Activated T-helper 1 cell treated with anti-CD3 and anti-CD28 coated beads, Interleukin-2, amount 50 U/mL, for 16 hours (primary cell): ENCODE data around the gene PPTC7.
"Not testable (repeated sequence)": the region's sequence is repeated elsewhere in the genome, so short reads cannot be mapped to it uniquely, and the experiment has no call there.

Experiments
- DNase-seq, 2 donors: peaks; one replicate each; pipeline ENCODE4 v3.0.0-alpha.2; 2020; ENCODE audit warnings: low read depth in 1 of 2, low spot score in 1 of 2

PPTC7 gene

DNA sequence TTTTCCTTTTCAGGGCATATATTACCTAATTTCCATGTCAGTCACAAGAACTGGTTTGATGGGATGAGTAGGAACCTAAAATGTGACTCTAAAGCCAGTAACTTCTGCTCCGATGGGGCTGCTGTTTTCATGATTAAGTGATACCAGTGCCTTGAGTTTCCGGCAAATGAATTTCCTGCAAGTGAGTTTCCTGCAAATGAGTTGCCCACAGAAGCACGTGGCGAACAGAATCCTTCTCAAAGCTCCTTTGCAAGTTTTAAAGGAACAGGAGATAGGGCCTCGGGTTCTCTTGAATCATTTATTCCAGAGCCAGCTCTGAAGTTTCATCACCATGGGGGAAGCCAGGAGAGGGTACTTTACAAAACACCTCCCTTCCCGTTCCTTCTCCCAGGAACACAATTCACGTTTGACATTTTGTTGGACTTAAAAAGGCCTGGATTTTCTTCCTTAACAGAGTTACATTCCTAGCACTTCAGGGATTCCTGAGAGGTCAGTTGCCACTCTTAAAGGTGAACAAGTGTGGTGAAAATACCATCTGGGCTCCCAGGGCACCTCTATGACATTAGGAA, 2.2 kb upstream of the PPTC7 start:
- no peak for DNase-seq

DNA sequence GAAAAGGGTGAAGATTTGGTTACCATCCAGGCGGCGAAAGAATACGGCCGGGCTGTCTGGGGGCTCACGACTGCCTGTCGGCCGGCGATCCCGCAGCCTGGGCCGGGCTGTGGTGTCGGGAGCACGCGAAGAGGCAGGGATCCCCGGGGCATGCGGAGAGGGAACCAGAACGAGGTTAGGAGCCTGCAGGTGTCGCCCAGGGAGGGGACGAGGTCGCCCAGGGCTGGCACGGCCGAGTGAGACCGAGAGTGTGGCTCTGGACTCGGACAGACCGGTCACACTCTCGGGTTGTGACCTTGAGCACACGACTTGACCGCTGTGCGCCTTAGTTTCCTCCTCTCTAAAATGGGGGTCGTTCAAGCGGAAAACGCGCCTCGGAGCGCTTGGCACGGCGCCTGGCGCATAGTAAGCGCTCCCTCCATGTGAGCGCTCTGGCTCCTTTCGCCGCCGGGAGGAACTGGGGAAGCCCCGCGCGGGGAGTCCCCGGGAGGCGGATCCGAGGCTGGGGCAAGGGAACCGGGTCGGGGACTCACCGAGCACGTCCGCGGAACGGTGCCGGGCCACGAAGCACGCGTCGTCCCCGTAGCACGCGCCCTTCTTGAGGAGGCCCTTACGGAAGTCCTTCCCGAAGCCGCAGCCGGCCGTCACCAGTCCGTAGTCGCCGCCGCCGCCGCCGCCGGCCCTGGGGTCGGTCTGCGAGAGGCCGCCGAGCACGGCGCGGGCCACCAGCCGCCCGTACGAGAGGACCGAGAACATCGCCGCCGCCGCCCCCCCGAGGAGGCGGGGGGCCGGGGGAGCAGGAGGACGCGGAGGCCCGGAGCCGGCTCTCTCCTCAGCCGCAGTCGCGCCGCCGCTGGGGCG, 612 bp downstream of the PPTC7 start:
- DNase-seq: peak; percentile 34 to 73

DNA sequence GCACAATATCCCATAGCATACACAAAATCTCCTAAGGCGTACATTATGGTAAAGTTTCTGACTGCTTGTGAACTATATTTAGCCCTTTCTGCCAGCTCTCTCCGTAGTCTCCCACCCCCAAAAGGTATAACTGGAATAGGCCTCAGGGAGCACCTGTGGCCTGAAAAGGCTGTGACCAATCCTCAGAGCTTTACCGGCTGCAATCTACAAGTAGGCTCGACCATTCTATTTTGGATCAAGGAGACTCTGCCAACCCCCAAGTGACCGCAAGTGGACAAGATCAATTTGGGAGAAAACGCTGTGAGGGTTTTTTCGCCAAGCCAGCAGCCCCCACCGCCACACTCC, 1.2 kb downstream of the PPTC7 start:
- no peak for DNase-seq

- DNase-seq: no peak
Observed at GRCh38 chr12:110579535-110580253, 3.4 kb downstream of the PPTC7 start.

DNA sequence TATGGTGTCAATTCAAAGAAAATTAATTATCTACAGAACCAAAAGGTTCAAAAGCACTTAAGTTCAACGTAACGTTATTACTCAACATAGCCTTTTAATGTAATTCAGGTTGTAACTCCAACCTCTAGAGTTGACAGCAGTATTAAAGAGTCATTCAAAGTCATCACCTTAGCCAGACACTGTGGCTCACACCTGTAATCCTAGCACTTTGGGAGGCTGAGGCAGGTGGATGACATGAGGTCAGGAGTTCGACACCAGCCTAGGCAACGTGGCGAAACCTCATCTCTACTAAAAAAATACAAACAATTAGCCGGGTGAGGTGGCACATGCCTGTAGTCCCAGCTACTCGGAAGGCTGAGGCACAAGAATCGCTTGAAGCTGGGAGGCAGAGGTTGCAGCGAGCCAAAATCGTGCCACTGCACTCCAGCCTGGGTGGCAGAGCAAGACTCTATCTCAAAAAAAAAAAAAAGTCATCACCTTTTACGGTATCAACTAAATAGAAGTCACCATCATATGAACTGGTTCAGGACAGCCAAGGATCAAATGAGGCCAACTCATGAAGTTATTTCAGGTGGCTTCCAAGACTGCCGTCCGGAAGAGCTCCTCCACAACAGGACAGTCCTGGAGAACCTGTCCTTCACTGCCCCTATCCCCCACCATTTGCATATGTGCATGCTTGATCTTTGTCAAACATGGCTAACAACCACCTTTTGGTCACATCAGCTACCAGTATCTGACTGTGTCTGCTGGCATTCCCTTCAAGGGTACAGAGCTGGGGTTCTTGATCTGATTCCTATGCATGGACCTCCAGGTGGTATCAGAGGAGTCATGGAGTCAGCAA, 4.2 kb downstream of the PPTC7 start:
- DNase-seq: peak in 1 of 2 donors; percentile 25

- no peak for DNase-seq
Observed at GRCh38 chr12:110577864-110578693, 5.0 kb downstream of the PPTC7 start.

GRCh38 chr12:110576504-110576903, 6.6 kb downstream of the PPTC7 start:
- DNase-seq: no peak

GRCh38 chr12:110575326-110575725, 7.8 kb downstream of the PPTC7 start:
- DNase-seq: no peak

- not testable (repeated sequence) for DNase-seq
Observed at GRCh38 chr12:110574717-110575230, 8.3 kb downstream of the PPTC7 start.

- DNase-seq: no peak
Observed at GRCh38 chr12:110574044-110574443, 9.1 kb downstream of the PPTC7 start.

GRCh38 chr12:110570798-110571197, 12.3 kb downstream of the PPTC7 start:
- not testable (repeated sequence) for DNase-seq

DNA sequence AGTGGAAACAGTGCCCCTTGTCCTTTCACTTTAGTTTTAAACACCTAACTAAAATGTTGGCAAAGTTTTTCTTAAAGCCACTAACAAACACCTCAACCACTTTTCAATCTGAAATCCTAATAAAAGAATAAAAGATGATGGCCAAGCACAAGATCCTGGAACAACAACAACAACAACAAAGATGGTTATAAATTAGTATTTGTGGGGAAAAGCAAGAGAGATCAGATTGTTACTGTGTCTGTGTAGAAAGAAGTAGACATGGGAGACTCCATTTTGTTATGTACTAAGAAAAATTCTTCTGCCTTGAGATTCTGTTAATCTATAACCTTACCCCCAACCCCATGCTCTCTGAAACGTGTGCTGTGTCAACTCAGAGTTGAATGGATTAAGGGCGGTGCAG, 13.3 kb downstream of the PPTC7 start:
- not testable (repeated sequence) for DNase-seq

GRCh38 chr12:110568752-110569151, 14.4 kb downstream of the PPTC7 start:
- DNase-seq: no peak

DNA sequence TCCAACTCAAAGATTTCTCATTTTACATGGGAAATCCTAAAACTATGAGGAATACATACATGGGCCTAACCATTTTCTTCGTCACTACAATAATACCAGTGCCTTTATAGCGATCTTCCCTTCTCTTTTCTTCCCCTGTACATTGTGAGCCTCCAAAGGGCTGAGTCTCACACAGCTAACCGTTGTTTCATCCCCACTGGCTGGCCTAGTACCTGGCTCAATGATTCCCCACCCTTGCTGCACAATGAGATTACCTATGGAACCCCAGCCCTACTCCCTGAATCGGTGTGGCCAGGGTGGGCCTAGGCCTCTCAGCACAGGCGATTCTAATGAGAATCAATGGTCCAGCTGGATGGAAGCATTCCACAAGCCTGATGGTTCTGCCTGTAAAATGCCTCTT, 16.1 kb downstream of the PPTC7 start:
- DNase-seq: no peak

DNA sequence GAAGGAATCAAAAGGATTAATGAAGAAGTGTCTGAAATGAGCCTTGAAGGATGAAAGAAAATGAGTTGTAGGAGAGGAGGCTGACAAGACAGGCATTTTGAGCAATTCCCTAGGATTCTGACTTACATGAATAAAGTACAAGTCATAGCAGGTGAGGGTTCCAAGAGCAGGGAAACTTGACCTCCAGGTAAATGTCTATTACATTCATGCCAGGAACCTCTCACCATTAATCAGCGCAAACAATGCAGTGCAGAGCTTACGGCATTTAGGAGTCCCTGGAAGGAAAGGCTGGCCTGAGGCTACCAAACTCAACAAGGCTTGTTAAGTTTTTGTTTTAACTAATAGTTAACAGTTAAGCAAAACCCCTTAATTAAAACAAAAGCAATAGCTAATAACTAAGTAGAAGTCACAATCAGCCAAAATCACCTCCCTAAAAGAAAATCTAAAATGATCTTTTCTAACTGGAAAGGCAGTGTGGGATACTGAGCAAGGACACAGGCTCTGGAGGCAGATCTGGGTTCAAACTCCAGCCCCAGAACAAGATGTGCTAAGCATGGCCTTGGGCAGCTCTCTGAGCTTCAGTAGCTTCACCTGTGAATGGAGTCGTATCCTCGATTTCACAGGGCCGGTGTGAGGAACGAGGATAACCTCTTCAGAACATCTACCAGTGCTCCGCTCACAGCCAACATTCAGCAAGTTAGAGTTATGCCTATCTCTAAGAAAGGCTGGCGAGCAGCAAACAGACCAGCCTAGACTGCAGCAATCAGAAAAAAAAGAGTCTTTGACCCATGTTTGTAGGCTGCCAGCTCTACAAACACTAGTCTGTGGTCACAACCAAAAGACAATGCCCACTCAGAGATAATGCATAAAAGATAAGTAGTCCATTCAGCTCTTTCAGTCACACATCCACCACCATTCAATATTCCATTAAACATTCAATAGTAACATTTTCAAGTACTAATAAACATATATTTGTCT, 16.9 kb downstream of the PPTC7 start:
- DNase-seq: no peak

DNA sequence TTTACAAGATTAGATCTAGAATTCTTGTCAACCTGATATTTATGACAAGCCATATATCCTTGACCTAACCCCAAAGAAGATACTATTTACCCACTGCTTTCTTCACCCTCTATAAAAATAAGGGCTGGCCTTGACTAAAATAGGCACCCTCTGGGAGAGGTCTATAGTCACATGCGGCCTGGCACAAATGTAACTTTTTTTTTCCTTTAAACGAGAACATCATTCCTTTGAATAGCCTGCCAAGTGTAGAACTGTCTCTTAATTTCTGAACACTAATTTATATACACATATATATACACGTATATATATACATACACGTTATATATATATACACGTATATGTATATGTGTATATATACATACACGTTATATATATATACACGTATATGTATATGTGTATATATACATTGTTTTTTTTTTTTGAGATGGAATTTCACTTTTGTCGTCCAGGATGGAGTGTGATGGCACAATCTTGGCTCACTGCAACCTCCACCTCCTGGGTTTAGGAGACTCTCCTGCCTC, 18.6 kb downstream of the PPTC7 start:
- no peak for DNase-seq

- no peak for DNase-seq
Observed at GRCh38 chr12:110563702-110564470, 19.2 kb downstream of the PPTC7 start.

DNA sequence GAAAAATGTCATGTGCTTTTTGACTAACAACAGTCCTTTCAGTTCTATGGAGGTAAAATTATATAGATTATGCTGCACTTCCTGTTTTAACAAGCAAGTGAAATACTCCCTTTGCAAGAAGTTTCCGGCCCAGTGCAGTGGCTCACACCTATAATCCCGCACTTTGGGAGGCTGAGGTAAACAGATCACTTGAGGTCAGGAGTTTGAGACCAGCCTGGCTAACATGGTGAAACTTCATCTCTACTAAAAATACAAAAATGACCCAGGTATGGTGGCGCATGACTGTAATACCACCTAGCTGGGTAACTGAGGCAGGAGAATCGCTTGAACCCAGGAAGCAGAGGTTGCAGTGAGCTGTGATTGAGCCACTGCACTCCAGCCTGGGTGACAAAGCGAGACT, 20.7 kb downstream of the PPTC7 start:
- not testable (repeated sequence) for DNase-seq
